LHCN-M2 (cell line): ENCODE results near the gene PDE11A. TPM values are rescaled to one million over a fixed set of nuclear protein-coding genes. Genes with fewer than 3 reads are reported as not detected.
"Not testable (repeated sequence)": the region's sequence is repeated elsewhere in the genome, so short reads cannot be mapped to it uniquely, and the experiment has no call there.

Experiments
- DNase-seq: peaks from one replicate; pipeline ENCODE4 v3.0.0-alpha.2; 2012; ENCODE audit warnings: low read depth
- total RNA-seq: library from RNA; depleted of rRNA; stranded (reverse); fragments of >200 nt; gene quantifications from 2 replicates; pipeline ENCODE4 v1.2.3, GENCODE V29; 2014

The PDE11A gene
- total RNA-seq, 1 experiment from 2014 or later: not detected

DNA sequence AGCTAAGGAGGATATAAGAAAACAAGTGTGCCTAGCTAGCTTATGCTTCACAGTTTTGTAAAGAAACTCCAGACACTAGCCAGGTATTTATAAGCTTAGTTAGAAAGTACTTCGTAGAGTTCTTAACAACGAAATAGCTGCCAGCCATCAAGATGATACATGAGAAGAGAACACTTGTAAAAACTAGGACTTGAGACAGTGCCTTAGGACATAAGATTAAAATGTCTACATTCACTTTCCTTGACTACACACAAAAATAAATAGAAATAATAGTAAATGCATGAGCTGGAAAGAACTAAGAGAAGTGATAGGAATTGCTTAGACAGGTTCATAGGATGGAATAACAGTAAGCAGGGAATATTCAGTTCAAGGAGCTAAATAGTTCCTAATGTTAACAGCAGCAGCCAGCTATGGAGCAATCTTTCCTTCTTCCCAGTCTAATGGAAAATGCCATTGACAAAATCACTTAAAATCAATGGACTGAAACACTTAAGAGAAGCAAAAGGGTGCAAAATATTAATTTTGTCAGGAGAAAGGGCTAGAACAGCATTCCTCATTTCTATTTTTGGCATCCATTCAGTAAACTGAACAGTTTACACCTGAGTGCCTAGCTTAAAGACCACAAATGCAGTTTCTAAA is 186.6 kb downstream of the PDE11A start:
- no peak for DNase-seq

DNA sequence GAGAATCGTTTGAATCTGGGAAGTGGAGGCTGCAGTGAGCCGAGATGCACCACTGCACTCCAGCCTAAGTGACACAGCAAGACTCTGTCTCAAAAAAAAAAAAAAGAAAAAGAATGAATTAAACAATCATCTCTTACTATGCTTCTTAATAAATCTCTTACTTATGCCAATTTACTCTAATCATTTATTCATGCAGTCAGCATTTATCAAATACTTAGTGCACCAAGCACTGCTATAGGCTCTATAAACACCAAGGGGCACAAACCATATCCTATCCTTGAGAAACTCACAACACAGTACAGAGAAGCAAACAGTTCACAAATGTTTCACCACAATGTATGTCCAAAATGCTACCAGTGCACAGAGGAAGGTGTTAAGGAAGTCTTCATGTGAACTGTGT is 189.4 kb downstream of the PDE11A start:
- no peak for DNase-seq

DNA sequence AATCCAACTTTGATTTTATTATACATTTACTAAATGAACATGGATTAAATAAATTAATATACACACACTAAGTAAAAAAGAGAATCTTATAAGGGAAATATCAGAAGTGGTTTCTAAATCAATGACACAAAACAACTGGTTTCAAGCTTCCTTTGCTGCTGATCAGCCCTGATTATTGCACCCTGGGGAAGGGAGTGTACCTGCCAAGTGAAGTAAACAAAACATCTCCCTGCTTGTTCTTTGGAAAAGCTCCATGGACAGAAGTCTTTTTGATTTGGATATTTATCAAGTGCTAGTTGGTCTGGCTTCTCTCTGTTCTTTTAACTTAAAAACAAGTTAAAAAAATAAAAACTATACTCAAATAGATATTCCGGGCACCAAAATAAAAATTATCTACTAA is 190.1 kb downstream of the PDE11A start:
- no peak for DNase-seq

DNA sequence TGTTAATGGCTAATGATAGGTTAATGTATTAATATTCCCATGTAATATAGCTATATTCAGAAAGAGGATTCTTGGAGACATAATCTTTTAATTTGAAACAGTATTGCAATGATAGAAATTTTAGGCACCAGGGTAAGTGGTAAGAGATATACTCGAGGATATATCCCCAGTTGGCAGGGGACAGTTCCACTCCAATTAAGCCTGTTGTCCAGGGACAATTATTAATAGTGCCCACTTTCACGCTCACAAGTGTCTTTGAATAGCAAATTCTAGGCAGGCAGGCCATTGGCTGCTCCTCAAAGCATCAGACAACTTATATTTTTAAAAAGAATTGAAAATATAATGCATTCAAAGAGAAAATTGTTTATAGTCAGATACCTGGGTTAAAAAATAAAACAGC is 190.7 kb downstream of the PDE11A start:
- DNase-seq: no peak

DNA sequence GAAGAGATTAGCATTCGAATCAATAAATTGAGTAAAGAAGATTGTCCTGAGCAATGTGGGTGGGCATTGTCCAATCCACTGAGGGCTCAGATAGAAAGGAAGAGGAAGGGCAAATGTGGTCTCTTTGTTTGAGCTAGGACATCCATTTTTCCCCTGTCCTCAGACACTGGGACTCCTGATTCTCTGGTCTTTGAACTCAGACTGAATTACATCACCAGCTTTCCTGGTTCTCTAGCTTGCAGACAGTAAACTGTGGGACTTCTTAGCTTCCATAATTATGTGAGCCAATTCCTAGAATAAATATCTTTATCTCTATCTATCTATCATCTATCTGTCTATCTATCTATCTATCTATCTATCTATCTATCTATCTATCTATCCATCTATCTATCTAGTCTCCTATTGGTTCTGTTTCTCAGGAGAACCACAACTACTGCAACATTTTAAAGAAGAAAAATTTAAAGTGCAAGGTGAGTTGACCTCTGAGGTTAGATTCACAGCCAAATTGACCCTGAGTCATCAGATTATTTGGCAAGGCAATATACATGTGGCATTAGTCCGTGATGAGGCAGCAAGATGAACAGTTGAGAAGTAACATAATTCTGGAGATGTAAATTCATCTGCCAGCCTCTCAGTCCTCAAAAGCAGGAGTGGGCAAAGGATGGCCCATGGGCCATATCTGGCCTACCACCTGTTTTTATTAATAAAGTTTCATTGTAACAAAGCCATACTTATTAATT is 191.4 kb downstream of the PDE11A start:
- DNase-seq: peak; percentile 5

DNA sequence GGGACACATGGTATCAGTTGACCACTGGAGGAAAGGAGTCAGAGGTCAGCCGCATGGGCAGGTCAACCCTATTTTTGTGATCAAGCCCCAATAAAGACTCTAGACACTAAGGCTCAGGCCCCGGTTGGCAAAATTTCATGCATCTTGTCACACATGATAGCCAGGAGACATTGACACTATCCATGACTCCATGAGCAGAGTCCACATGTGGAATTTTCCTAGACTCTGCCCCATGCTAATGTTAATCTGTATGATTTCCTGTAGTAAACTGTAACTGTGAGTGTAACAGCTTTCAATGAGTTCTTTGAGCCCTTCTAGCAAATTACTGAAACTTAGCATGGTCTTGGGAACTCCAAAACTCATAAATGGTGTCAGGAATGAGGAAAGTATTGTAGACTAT is 192.3 kb downstream of the PDE11A start:
- no peak for DNase-seq

DNA sequence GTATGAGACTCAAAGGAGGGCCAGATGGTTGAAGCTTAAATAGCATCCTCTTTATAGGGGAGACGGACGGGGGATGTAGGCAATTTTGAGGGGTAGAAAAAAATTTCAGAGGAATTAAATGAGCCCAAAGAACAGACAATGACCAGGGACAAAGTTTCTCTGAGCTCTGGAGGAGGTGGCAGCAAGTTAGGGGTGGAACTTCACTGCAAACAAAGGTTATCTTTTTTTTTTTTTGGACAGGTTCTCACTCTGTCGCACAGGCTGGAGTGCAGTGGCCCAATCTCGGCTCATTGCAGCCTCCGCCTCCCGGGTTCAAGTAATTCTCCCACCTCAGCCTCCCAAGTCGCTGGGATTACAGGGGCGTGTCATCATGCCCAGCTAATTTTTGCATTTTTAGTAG is 195.6 kb downstream of the PDE11A start:
- DNase-seq: no peak

DNA sequence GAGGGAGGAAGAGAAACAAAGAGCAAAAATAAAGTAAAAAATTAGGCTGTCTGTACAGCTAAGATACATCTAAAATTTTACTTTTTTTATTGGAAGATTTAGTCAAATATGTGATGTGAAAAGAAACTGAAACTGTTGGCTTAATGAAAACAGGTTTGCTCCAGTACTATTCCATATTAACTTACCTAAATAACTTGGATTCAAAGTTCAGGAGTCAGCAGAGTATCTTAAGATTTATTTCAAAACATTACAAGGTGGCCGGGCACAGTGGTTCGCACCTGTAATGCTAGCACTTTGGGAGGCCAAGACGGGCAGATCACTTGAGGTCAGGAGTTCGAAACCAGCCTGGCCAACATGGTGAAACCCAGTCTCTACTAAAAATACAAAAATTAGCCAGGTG is 197.9 kb downstream of the PDE11A start:
- DNase-seq: no peak

DNA sequence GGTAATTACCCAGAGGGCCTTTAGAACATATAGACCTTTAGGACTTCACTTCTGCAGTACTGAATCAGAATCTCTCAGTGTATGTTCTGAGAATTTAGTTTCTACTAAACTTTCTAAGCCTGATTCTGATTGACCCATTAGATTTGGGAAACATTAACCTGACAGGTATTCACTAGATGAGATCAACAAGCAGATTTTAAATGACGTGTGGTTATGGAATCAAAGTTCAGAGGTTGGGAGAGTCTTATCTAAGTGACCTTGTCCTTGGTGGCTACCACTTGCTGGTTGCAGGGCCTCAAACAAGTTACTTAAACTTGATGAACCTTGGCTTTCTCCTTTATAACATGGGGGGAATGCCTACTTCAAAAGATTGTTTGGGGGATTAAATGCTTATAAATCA is 198.7 kb downstream of the PDE11A start:
- DNase-seq: no peak

DNA sequence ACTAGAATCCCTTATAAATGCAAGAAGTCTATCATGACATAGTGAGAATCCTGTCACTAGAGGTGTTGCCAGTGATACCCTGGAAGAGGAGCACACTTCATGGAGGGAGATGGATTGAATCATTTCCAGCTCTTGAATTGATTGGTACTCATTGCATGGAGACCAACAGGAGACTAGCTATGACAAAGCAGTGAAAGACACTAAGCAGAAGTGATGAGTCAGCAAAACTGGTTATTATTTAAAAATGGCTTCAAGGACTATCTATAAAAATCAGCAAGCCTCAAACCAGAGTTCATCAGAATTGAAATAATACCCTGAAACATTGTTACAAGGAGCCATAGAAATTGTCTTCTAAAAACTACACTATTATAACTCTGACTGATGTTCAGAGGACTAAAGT is 200.3 kb downstream of the PDE11A start:
- no peak for DNase-seq

DNA sequence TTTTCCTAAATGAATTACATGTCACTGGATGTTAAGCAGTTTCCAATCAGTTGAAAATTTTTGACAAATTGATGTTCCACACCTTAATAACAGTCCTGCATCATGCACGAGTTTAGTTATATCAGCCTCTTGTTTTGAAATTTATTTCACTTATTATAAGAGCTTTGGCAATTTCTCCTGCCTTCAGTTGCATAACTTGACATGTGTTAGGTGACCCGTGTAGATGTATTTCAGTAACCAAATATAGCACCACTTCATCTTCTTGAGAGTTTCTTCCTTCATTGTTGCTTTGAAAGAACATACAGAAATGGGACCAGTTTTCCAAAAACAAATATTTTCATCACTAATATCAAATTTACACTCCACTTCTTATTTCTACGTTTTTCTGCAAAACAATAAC is 202.7 kb downstream of the PDE11A start:
- no peak for DNase-seq

DNA sequence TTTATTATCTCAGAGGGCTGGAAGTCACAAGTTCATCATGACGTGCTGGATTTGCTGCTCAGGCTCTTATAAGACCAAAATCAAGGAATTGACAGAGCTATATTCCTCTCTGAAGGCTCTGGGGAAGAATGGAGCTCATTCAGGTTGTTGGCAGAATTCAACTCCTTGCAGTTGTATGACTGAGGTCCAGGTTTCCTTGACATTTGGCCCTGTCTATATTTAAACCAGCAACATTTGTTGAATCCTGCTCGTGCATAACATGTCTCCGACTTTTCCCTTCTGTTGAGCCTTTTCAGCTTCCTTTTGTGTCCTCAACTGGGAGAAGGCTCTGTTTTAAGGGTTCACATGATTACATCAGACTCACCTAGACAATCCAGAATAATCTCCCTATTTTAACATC is 203.4 kb downstream of the PDE11A start:
- no peak for DNase-seq

DNA sequence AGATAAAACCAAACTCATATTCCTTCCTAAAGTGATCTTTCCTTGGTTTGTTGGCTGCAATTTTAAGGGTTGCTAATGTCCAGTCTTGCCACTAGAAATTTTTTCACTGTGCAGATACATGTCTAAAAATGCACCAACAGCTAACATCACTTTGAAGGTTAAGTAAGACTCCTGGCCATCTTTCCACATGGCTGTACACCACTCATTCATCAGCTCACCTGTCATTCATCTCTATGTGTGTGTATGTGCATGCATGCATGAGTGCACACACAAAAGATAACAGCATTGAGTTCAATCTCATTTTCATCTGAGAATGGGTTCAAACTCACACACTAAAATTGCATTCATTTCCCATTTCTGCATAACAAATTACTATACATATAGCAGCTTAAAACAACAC is 203.8 kb downstream of the PDE11A start:
- no peak for DNase-seq

DNA sequence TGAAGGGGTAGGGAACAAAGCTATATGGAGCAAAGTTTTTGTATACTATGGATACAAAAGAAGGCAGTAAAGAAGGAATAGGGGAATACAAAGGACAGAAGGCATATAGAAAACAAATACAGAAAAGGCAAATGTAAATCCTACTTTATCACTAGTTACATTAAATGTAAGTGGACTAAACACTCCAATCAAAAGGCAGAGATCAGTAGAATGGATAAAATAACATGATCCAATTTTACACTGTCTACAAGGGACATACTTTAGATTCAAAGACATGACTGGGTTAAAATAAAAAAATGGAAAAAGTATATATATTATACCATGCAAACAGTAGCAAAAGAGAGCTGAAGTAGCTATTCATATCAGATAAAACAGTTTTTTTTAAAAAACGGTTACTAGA is 215.0 kb downstream of the PDE11A start:
- DNase-seq: no peak

DNA sequence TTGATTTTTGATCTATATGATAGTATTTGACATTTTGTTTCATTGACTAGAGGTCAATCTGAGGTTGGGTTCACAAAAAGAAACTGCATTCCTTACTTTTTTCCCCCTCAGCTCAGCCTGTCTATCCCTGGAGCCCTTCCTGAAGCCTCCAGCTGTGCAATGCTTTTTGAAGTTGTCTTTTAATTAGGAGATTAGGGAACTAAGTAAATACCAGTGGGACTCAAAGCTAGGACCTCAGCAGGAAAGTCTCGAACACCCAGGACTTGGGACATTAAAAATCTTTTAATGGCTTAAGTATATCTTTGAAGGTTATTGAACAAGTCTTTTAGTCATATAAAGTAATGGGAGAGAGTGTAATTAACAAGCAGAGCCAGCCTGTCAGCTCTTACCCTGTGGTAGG is 220.2 kb downstream of the PDE11A start:
- no peak for DNase-seq

DNA sequence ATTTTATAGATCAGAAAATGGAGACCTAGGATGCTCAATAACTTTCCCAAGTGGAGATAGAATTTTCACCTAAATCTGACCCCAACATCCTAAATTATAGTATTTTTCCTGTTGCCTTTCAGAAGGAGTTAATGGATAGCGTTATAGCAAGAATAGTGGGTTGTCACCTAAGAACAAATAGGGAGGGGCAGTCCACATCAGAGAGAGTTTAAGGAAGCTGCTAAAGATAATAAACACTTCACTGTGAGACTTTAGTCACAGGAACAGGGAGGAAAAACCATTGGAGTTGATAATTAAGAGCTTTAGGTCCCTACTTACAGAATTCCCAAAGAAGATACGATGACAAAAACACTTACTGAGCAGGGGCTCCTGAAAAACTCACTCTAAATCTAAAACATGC is 229.4 kb downstream of the PDE11A start:
- no peak for DNase-seq

DNA sequence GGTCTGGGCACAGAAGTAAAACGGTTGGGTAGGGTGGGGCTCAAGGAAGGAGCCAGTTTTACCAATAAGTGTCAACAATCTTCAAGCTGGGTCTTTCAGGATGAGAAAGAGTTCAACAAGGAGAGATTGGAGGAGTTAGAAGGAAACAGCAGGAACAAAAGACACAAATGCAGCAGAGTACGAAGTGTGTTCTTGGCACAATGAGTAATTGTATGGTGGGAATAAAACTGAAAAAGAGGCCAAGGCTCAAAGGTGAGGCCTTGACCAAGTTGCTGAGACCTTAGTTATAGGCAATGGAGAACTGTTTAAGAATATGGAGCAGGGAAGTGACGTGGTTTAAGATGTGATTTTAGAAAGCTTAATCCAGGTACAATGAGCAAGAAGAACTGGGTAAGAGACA is 230.3 kb downstream of the PDE11A start:
- DNase-seq: no peak

DNA sequence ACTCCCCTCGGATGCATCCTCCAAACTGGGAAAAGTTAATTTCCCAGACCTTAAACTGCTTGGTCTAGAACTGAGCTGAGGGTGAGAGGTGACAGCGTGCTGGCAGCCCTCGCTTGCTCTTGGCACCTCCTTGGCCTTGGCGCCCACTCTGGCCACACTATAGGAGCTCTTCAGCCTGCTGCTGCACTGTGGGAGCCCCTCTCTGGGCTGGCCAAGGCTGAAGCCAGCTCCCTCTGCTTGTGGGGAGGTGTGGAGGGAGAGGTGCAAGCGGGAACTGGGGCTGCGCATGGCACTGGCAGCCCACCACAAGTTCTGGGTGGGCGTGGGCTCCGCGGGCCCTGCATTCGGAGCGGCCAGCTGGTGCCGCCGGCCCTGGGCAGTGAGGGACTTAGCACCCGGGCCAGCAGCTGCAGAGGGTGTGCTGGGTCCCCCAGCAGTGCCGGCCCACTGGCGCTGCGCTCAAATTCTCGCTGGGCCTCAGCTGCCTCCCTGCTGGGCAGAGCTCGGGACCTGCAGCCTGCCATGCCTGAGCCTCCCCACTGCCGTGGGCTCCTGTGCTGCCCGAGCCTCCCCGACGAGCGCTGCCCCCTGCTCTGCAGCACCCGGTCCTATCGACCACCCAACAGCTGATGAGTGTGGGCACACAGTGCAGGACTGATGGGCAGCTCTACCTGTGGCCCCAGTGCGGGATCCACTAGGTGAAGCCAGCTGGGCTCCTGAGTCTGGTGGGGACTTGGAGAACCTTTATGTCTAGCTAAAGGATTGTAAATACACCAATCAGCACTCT is 237.0 kb downstream of the PDE11A start:
- DNase-seq: not testable (repeated sequence)

DNA sequence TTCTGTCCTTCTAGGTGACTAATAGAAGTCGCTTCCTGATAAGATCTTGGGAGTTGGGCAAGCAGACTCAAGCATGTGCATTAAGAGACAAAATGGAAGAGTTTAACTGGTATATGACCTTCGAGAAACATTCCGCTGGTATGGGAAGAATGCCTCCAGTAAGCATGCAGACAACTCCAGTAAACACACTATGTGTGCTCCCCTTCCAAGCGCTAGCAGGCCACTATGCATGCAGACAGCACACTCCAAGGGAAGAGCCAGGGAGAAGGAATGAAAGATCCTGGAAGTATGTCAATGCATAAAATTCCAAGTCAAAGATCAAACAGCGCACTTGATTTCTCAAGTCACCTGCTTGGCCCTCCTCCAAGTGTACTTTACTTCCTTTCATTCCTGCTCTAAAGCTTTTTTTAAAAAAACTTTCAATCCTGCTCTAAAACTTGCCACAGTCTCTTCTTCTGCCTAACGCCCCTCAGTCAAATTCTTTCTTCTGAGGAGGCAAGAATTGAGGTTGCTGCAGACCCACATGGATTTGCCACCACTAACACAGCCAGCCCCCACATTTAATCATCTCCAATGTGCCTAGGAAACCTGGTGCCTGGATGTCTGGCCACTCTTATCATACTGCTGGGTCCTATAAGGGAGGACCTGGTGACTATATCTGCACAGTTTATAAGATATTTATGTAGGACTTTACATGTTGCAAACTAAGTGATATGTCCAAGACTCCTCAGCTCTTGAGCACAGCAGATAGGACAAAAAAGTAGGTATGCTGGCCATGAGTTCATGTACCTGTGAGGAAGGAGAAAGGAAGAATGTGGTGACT is 239.8 kb downstream of the PDE11A start:
- DNase-seq: no peak

DNA sequence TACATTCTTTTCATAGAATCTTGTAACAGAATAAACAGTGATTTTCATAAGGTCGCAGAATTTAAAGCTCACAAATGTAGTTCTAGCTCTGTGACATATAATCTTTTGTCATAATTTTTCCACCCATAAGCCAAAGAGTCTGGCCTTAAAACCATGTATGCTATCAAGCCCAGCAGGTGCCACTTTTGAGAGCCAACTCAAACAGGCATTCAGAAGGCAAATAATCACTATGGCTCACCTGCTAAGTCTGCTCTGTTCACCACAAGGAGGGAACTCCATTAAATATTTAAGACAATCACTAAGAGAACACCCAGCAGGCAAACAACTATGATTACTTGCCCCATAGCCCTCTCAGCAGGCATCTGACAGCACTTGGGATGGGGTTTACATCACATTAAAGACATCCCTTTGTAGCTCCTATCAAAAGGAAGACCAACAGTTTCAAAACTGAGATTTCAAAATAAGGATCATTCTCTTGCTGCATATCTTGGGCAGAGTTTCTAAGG is 241.6 kb downstream of the PDE11A start:
- DNase-seq: no peak

DNA sequence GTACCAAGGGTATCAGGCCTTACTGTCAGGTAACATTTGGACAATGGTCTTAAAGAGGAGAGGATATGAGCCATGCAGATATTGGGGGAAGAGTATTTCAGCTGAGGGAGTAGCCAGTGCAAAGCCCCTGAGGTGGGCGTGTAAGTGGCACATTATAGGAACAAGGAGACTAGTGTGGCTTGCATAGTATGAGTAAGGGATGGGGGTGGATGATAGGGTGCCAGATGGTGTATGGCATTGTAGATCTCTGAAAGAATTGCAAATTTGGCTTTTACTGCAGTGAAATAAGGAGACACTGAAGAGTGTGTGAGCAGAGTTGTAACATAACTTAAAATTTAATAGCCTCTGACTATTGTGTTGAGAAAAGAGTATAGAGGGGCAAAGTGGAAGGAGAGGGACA is 244.0 kb downstream of the PDE11A start:
- DNase-seq: no peak

DNA sequence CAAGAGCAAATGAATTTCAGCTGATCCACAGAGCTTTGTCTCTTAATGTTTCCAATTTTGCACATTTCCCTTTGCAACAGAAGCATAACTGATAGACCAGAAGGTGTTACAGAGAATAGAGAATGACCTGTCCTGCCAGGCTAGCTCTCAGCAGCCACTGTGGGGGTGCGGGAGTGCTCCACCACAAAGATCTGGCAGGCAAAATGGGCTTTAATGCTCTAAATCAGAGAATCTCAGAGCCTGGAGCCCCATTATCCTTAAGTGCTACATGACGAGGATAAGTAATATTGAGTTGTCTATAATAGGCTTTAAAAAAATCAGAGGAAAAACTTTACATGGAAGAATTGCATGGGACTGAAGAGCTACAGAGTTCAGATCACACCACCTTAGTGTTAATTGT is 245.7 kb downstream of the PDE11A start:
- DNase-seq: no peak
